MM.1S (cell line): ENCODE results near the gene ATP2B2.

Experiments used
- DNase-seq: peaks from one replicate; pipeline ENCODE4 v3.0.0-alpha.2; 2015
- H2AFZ ChIP-seq: fragments of 300-600 bp; sonication (generic); 2 replicates; pipeline ENCODE4 v1.6.0; 2016; ENCODE audit warnings: antibody characterized with exemption, low read length
- H3F3A ChIP-seq: fragments of 300-600 bp; sonication (generic); 2 replicates; pipeline ENCODE4 v1.6.1; 2016; ENCODE audit warnings: mild to moderate bottlenecking, antibody characterized with exemption, low read length, moderate library complexity, mixed read lengths; ENCODE audit not compliant: insufficient read depth
- H3K27ac ChIP-seq: fragments of 300-600 bp; sonication (generic); 2 replicates; pipeline ENCODE4 v1.5.1; 2016; ENCODE audit warnings: mild to moderate bottlenecking, low read length
- H3K27me3 ChIP-seq: fragments of 300-600 bp; sonication (generic); replicated peaks from 2 replicates; pipeline ENCODE4 v1.6.0; 2016; ENCODE audit warnings: low read length; ENCODE audit not compliant: insufficient read depth
- H3K36me3 ChIP-seq: fragments of 300-600 bp; sonication (generic); replicated peaks from 2 replicates; pipeline ENCODE4 v1.6.1; 2016; ENCODE audit warnings: mild to moderate bottlenecking, low read length, mixed read lengths; ENCODE audit not compliant: insufficient read depth
- H3K4me1 ChIP-seq: fragments of 300-600 bp; sonication (generic); 2 replicates; pipeline ENCODE4 v1.6.1; 2016; ENCODE audit warnings: low read length, mixed read lengths
- H3K4me2 ChIP-seq: fragments of 300-600 bp; sonication (generic); 2 replicates; pipeline ENCODE4 v1.6.0; 2016; ENCODE audit warnings: low read depth, low read length
- H3K4me3 ChIP-seq: fragments of 300-600 bp; sonication (generic); 2 replicates; pipeline ENCODE4 v1.5.1; 2016; ENCODE audit warnings: low read length, mixed read lengths
- H3K79me2 ChIP-seq: fragments of 300-600 bp; sonication (generic); 2 replicates; pipeline ENCODE4 v1.6.1; 2016; ENCODE audit warnings: mixed run types, low read length, mixed read lengths
- H3K9ac ChIP-seq: fragments of 300-600 bp; sonication (generic); 2 replicates; pipeline ENCODE4 v1.6.1; 2016; ENCODE audit warnings: low read length, mixed read lengths
- H3K9me2 ChIP-seq: fragments of 300-600 bp; sonication (generic); replicated peaks from 2 replicates; pipeline ENCODE4 v1.6.1; 2016; ENCODE audit warnings: mild to moderate bottlenecking, low read length, mixed read lengths; ENCODE audit not compliant: insufficient read depth
- H3K9me3 ChIP-seq: fragments of 300-600 bp; sonication (generic); replicated peaks from 2 replicates; pipeline ENCODE4 v1.6.1; 2016; ENCODE audit warnings: mild to moderate bottlenecking, low read length, mixed read lengths; ENCODE audit not compliant: insufficient read depth
- H4K20me1 ChIP-seq: fragments of 300-600 bp; sonication (generic); 2 replicates; pipeline ENCODE4 v1.6.1; 2016; ENCODE audit warnings: mild to moderate bottlenecking, low read length, moderate library complexity, mixed read lengths; ENCODE audit not compliant: insufficient read depth
- CTCF ChIP-seq: fragments of 300-600 bp; sonication (generic); IDR thresholded peaks from 2 replicates; pipeline ENCODE4 v1.5.1; 2016; ENCODE audit warnings: antibody characterized with exemption, low read length, mixed read lengths
- EZH2 ChIP-seq: fragments of 300-600 bp; sonication (generic); optimal IDR thresholded peaks from 2 replicates; pipeline ENCODE3; 2017; ENCODE audit warnings: low read depth, mild to moderate bottlenecking, antibody characterized with exemption, low read length, mixed read lengths
- EZH2phosphoT487 ChIP-seq: fragments of 300-600 bp; sonication (generic); IDR thresholded peaks from 2 replicates; pipeline ENCODE4 v1.6.1; 2018; ENCODE audit warnings: antibody characterized with exemption, low read length

ATP2B2 gene

GRCh38 chr3:10317311-10317960 lies 187.9 kb downstream of the ATP2B2 start:
- Histone ChIP-seq H3K9me2 (no peaks in the 10 kb centered on the region), H3K9ac (no peak overlapping the region), H3K4me3 (no peak overlapping the region), H3F3A (no peaks in the 10 kb centered on the region), H2AFZ (no peak overlapping the region), H3K79me2 (peaks cover 44% of the 10 kb centered on the region), H3K9me3 (no peaks in the 10 kb centered on the region), H3K27me3 (no peaks in the 10 kb centered on the region), H3K27ac (no peak overlapping the region), H4K20me1 (peaks cover 8% of the 10 kb centered on the region; the same call in 1 of the 2 replicates), H3K36me3 (peaks cover 14% of the 10 kb centered on the region; the same call in 1 of the 2 replicates), H3K4me2 (no peak overlapping the region), H3K4me1 (0 out of 2 replicates have a peak, but pooled peaks cover 8% of the 10 kb centered on the region)
- DNase-seq: no peak
- TF ChIP-seq CTCF: no peak
- no peak for TF ChIP-seq EZH2
- no peak for TF ChIP-seq EZH2phosphoT487

- DNase-seq: no peak
- no peaks in the 10 kb centered on the region for H3K27me3 ChIP-seq
Observed at GRCh38 chr3:10315771-10316344, 189.5 kb downstream of the ATP2B2 start.

GRCh38 chr3:10315101-10315500 lies 190.3 kb downstream of the ATP2B2 start:
- no peak overlapping the region for H3K9ac ChIP-seq
- peaks cover 14% of the 10 kb centered on the region for H3K36me3 ChIP-seq
- DNase-seq: no peak
- no peak overlapping the region for H3K4me2 ChIP-seq
- H3F3A ChIP-seq: no peaks in the 10 kb centered on the region
- H3K4me1 ChIP-seq: 0 out of 2 replicates have a peak, but pooled peaks cover 8% of the 10 kb centered on the region
- no peak overlapping the region for H3K4me3 ChIP-seq
- H3K79me2 ChIP-seq: peaks cover 36% of the 10 kb centered on the region
- no peak for TF ChIP-seq EZH2phosphoT487
- H3K27me3 ChIP-seq: no peaks in the 10 kb centered on the region
- H3K9me2 ChIP-seq: no peaks in the 10 kb centered on the region
- H3K9me3 ChIP-seq: no peaks in the 10 kb centered on the region
- H3K27ac ChIP-seq: no peak overlapping the region
- H2AFZ ChIP-seq: no peak overlapping the region
- peaks cover 8% of the 10 kb centered on the region; the same call in 1 of the 2 replicates for H4K20me1 ChIP-seq

More at GRCh38 chr3:10315771-10316344, 189.5 kb downstream of the ATP2B2 start:
- Histone ChIP-seq H3K4me1 (0 out of 2 replicates have a peak, but pooled peaks cover 8% of the 10 kb centered on the region), H2AFZ (no peak overlapping the region), H4K20me1 (peaks cover 8% of the 10 kb centered on the region; the same call in 1 of the 2 replicates), H3K27ac (no peak overlapping the region), H3K9me3 (no peaks in the 10 kb centered on the region), H3K9ac (no peak overlapping the region), H3K9me2 (no peaks in the 10 kb centered on the region), H3K4me2 (no peak overlapping the region), H3F3A (no peaks in the 10 kb centered on the region), H3K79me2 (peaks cover 43% of the 10 kb centered on the region), H3K4me3 (no peak overlapping the region), H3K36me3 (peaks cover 14% of the 10 kb centered on the region; the same call in 1 of the 2 replicates)
- no peak for TF ChIP-seq EZH2phosphoT487
- no peak for TF ChIP-seq CTCF
- no peak for TF ChIP-seq EZH2

- no peaks in the 10 kb centered on the region for H3K27me3 ChIP-seq
- peaks cover 13% of the 10 kb centered on the region for H3K79me2 ChIP-seq
- no peaks in the 10 kb centered on the region for H3F3A ChIP-seq
- no peak overlapping the region for H3K27ac ChIP-seq
- no peaks in the 10 kb centered on the region for H3K9me3 ChIP-seq
- H4K20me1 ChIP-seq: no peaks in the 10 kb centered on the region
- H2AFZ ChIP-seq: no peak overlapping the region
- no peak overlapping the region for H3K4me3 ChIP-seq
- H3K9ac ChIP-seq: no peak overlapping the region
- TF ChIP-seq EZH2phosphoT487 (no peak), EZH2 (no peak), CTCF (no peak)
- H3K9me2 ChIP-seq: no peaks in the 10 kb centered on the region
- no peak for DNase-seq
- H3K4me1 ChIP-seq: no peaks in the 10 kb centered on the region
- H3K36me3 ChIP-seq: peaks cover 12% of the 10 kb centered on the region
- H3K4me2 ChIP-seq: no peak overlapping the region
Observed at GRCh38 chr3:10312861-10313260, 192.5 kb downstream of the ATP2B2 start.
